ENCODE data around the gene CRACDL.

Gene CRACDL

GRCh38 chr2:98802344-98802743 is 133.7 kb downstream of the CRACDL start:
- no peak overlapping the region for H3K4me3 ChIP-seq (ENCODE audit: low read depth, low read length)
- no peak for DNase-seq (ENCODE audit: low read depth)
- TF ChIP-seq CTCF (conservative IDR thresholded peaks at IDR 0.05; ENCODE audit: low read depth, low read length) = no peak

- no peak for TF ChIP-seq CTCF (conservative IDR thresholded peaks at IDR 0.05; ENCODE audit: low read depth, low read length)
- H3K4me3 ChIP-seq (ENCODE audit: low read depth, low read length) = no peak overlapping the region
- DNase-seq (ENCODE audit: low read depth) = no peak
These were observed 134.1 kb downstream of the CRACDL start for GRCh38 chr2:98801921-98802321.

GRCh38 chr2:98801286-98801685 is 134.7 kb downstream of the CRACDL start:
- H3K4me3 ChIP-seq (ENCODE audit: low read depth, low read length) = no peak overlapping the region
- no peak for TF ChIP-seq CTCF (conservative IDR thresholded peaks at IDR 0.05; ENCODE audit: low read depth, low read length)
- no peak for DNase-seq (ENCODE audit: low read depth)

- TF ChIP-seq CTCF (conservative IDR thresholded peaks at IDR 0.05; ENCODE audit: low read depth, low read length) = no peak
- DNase-seq (ENCODE audit: low read depth) = no peak
- H3K4me3 ChIP-seq (ENCODE audit: low read depth, low read length) = no peak overlapping the region
These were observed 135.5 kb downstream of the CRACDL start for GRCh38 chr2:98800330-98801064.

- no peak for DNase-seq (ENCODE audit: low read depth)
- TF ChIP-seq CTCF (conservative IDR thresholded peaks at IDR 0.05; ENCODE audit: low read depth, low read length) = no peak
- H3K4me3 ChIP-seq (ENCODE audit: low read depth, low read length) = no peak overlapping the region
These were observed 136.4 kb downstream of the CRACDL start for GRCh38 chr2:98799375-98800329.

- DNase-seq (ENCODE audit: low read depth) = peak; percentile 35
- H3K4me3 ChIP-seq (ENCODE audit: low read depth, low read length) = no peak overlapping the region
- no peak for TF ChIP-seq CTCF (conservative IDR thresholded peaks at IDR 0.05; ENCODE audit: low read depth, low read length)
These were observed 139.1 kb downstream of the CRACDL start for GRCh38 chr2:98796775-98797544.
